HL-60 (cell line): Measurements from ENCODE around the gene SPIN1.

Source experiments
- DNase-seq, 2 experiments: peaks; one replicate each; pipeline ENCODE4 v3.0.0-alpha.2; 2010 to 2020; ENCODE audit warnings: low read depth in 1 of 2, low spot score in 1 of 2
- H3K27ac ChIP-seq: fragments of 250-450 bp; sonication (Bioruptor Pico); replicated peaks from 2 replicates; pipeline ENCODE4 v1.5.1; 2020; ENCODE audit warnings: mild to moderate bottlenecking, moderate library complexity
- H3K27me3 ChIP-seq: fragments of 250-450 bp; sonication (Bioruptor Pico); 2 replicates; pipeline ENCODE4 v1.5.1; 2021; ENCODE audit warnings: mild to moderate bottlenecking, moderate library complexity; ENCODE audit not compliant: insufficient read depth, poor library complexity, severe bottlenecking
- H3K4me3 ChIP-seq: replicated peaks from 2 replicates; pipeline ENCODE4 v1.5.1; 2011; ENCODE audit warnings: mild to moderate bottlenecking, control low read depth, low read length; ENCODE audit not compliant: insufficient read depth
- CTCF ChIP-seq: IDR thresholded peaks from one replicate; pipeline ENCODE4 v1.5.1; 2011; ENCODE audit warnings: low read length, control low read depth, inconsistent platforms; ENCODE audit not compliant: insufficient read depth
- GABPA ChIP-seq: IDR thresholded peaks from 2 replicates; pipeline ENCODE4 v1.6.1; 2012; ENCODE audit warnings: low read depth
- POLR2AphosphoS5 ChIP-seq: IDR thresholded peaks from 2 replicates; pipeline ENCODE4 v1.6.1; 2012; ENCODE audit warnings: low read depth
- REST ChIP-seq: IDR thresholded peaks from 2 replicates; pipeline ENCODE4 v1.6.1; 2012; ENCODE audit warnings: low read depth; ENCODE audit not compliant: insufficient replicate concordance
- SPI1 ChIP-seq: IDR thresholded peaks from 2 replicates; pipeline ENCODE4 v1.6.1; 2012; ENCODE audit warnings: low read depth, mild to moderate bottlenecking, borderline replicate concordance

Gene SPIN1

GRCh38 chr9:88414298-88414697 lies 26.1 kb downstream of the SPIN1 start:
- H3K27ac ChIP-seq: no peak overlapping the region
- TF ChIP-seq SPI1: no peak
- TF ChIP-seq CTCF: no peak
- no peak overlapping the region for H3K4me3 ChIP-seq
- no peaks in the 10 kb centered on the region for H3K27me3 ChIP-seq
- DNase-seq: no peak

GRCh38 chr9:88418025-88418424 lies 29.8 kb downstream of the SPIN1 start:
- H3K4me3 ChIP-seq: no peak overlapping the region
- no peak overlapping the region for H3K27ac ChIP-seq
- H3K27me3 ChIP-seq: no peaks in the 10 kb centered on the region
- no peak for DNase-seq
- no peak for TF ChIP-seq SPI1
- no peak for TF ChIP-seq POLR2AphosphoS5
- TF ChIP-seq CTCF: no peak
- TF ChIP-seq GABPA: no peak
- TF ChIP-seq REST: no peak

GRCh38 chr9:88418715-88419540 lies 30.7 kb downstream of the SPIN1 start:
- H3K27me3 ChIP-seq: no peaks in the 10 kb centered on the region
- no peak for DNase-seq
- no peak overlapping the region for H3K27ac ChIP-seq
- no peak overlapping the region for H3K4me3 ChIP-seq
- no peak for TF ChIP-seq POLR2AphosphoS5
- no peak for TF ChIP-seq REST
- TF ChIP-seq GABPA: no peak
- TF ChIP-seq SPI1: no peak
- no peak for TF ChIP-seq CTCF

GRCh38 chr9:88420227-88420626 lies 32.0 kb downstream of the SPIN1 start:
- Histone ChIP-seq H3K4me3 (no peak overlapping the region), H3K27ac (no peak overlapping the region), H3K27me3 (no peaks in the 10 kb centered on the region)
- no peak for TF ChIP-seq GABPA
- TF ChIP-seq CTCF: no peak
- no peak for TF ChIP-seq SPI1
- no peak for DNase-seq
